ENCODE data around the gene SMOC2. TPM values are rescaled to one million over a fixed set of nuclear protein-coding genes. Genes with fewer than 3 reads are reported as not detected.
"Not testable (repeated sequence)": the region's sequence is repeated elsewhere in the genome, so short reads cannot be mapped to it uniquely, and the experiment has no call there.

Gene SMOC2
- polyA plus RNA-seq, 1 donor from 2014 or later: 0.50 TPM

- H2AFZ ChIP-seq (ENCODE audit: low read depth, low read length): no peak overlapping the region
- H3K36me3 ChIP-seq (ENCODE audit: insufficient read depth, low read length): no peaks in the 10 kb centered on the region
- no peak overlapping the region for H3K9ac ChIP-seq (ENCODE audit: low read length)
- H3K9me3 ChIP-seq (ENCODE audit: low read length): no peaks in the 10 kb centered on the region
- no peak overlapping the region for H3K27ac ChIP-seq (ENCODE audit: low read length)
- H3K9me2 ChIP-seq (ENCODE audit: insufficient read depth, low read length): no peaks in the 10 kb centered on the region
- TF ChIP-seq, protein P1, sequence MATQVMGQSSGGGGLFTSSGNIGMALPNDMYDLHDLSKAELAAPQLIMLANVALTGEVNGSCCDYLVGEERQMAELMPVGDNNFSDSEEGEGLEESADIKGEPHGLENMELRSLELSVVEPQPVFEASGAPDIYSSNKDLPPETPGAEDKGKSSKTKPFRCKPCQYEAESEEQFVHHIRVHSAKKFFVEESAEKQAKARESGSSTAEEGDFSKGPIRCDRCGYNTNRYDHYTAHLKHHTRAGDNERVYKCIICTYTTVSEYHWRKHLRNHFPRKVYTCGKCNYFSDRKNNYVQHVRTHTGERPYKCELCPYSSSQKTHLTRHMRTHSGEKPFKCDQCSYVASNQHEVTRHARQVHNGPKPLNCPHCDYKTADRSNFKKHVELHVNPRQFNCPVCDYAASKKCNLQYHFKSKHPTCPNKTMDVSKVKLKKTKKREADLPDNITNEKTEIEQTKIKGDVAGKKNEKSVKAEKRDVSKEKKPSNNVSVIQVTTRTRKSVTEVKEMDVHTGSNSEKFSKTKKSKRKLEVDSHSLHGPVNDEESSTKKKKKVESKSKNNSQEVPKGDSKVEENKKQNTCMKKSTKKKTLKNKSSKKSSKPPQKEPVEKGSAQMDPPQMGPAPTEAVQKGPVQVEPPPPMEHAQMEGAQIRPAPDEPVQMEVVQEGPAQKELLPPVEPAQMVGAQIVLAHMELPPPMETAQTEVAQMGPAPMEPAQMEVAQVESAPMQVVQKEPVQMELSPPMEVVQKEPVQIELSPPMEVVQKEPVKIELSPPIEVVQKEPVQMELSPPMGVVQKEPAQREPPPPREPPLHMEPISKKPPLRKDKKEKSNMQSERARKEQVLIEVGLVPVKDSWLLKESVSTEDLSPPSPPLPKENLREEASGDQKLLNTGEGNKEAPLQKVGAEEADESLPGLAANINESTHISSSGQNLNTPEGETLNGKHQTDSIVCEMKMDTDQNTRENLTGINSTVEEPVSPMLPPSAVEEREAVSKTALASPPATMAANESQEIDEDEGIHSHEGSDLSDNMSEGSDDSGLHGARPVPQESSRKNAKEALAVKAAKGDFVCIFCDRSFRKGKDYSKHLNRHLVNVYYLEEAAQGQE (IDR thresholded peaks at IDR 0.05; ENCODE audit: borderline replicate concordance): no peak
- no peak for TF ChIP-seq SMC3 (conservative IDR thresholded peaks at IDR 0.05; ENCODE audit: poor library complexity)
- no peak for TF ChIP-seq CTCF (IDR thresholded peaks at IDR 0.05; ENCODE audit: poor library complexity, severe bottlenecking)
- H4K20me1 ChIP-seq (ENCODE audit: insufficient read depth): no peaks in the 10 kb centered on the region
- H3K27me3 ChIP-seq (ENCODE audit: insufficient read depth, low read depth, low read length): no peaks in the 10 kb centered on the region
- H3K4me3 ChIP-seq (ENCODE audit: low read length): no peak overlapping the region
- no peaks in the 10 kb centered on the region for H3K79me2 ChIP-seq (replicated peaks; ENCODE audit: insufficient read depth, low read length)
- no peaks in the 10 kb centered on the region for H3F3A ChIP-seq (ENCODE audit: insufficient read depth, low read length, poor library complexity, severe bottlenecking)
- no peak overlapping the region for H3K4me2 ChIP-seq (ENCODE audit: low read length)
These were observed 129.2 kb downstream of the SMOC2 start for GRCh38 chr6:168570211-168570610.

DNA sequence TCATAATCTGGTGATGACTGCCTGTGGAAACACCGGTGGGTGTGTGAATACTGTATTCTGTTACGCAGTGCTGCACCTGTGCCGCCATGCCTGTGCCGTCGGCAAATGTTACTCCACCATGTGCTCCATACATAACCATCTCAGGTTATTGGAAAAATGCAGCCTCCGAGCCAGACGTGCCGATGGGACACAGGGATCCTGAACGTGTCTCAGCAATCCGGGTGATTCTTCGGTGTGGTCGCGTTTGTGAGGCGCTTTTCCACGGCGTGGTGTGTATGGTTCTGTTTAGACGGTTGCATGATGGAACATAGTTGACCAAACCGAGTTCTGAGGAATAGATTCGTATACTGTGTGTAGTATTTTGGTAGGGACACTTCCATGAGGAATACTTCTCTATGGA, 130.3 kb downstream of the SMOC2 start:
- no peaks in the 10 kb centered on the region for H3F3A ChIP-seq (ENCODE audit: insufficient read depth, low read length, poor library complexity, severe bottlenecking)
- H3K4me3 ChIP-seq (ENCODE audit: low read length): no peak overlapping the region
- TF ChIP-seq, protein P1 (IDR thresholded peaks at IDR 0.05; ENCODE audit: borderline replicate concordance): no peak
- TF ChIP-seq SMC3 (conservative IDR thresholded peaks at IDR 0.05; ENCODE audit: poor library complexity): no peak
- no peaks in the 10 kb centered on the region for H3K9me2 ChIP-seq (ENCODE audit: insufficient read depth, low read length)
- H3K9me3 ChIP-seq (ENCODE audit: low read length): no peaks in the 10 kb centered on the region
- no peak overlapping the region for H3K4me2 ChIP-seq (ENCODE audit: low read length)
- no peaks in the 10 kb centered on the region for H3K79me2 ChIP-seq (replicated peaks; ENCODE audit: insufficient read depth, low read length)
- no peaks in the 10 kb centered on the region for H3K36me3 ChIP-seq (ENCODE audit: insufficient read depth, low read length)
- no peak overlapping the region for H3K9ac ChIP-seq (ENCODE audit: low read length)
- H3K27ac ChIP-seq (ENCODE audit: low read length): no peak overlapping the region
- no peak overlapping the region for H2AFZ ChIP-seq (ENCODE audit: low read depth, low read length)
- H3K27me3 ChIP-seq (ENCODE audit: insufficient read depth, low read depth, low read length): no peaks in the 10 kb centered on the region
- no peaks in the 10 kb centered on the region for H4K20me1 ChIP-seq (ENCODE audit: insufficient read depth)

- not testable (repeated sequence) for H2AFZ ChIP-seq (ENCODE audit: low read depth, low read length); H3K36me3 ChIP-seq (ENCODE audit: insufficient read depth, low read length)
These were observed 132.4 kb downstream of the SMOC2 start for GRCh38 chr6:168573276-168573835.

More at GRCh38 chr6:168573276-168573835, 132.4 kb downstream of the SMOC2 start:
- not testable (repeated sequence) for H3K4me3 ChIP-seq (ENCODE audit: low read length); H3K9me3 ChIP-seq (ENCODE audit: low read length); H3K9ac ChIP-seq (ENCODE audit: low read length); H4K20me1 ChIP-seq (ENCODE audit: insufficient read depth); H3K9me2 ChIP-seq (ENCODE audit: insufficient read depth, low read length); H3F3A ChIP-seq (ENCODE audit: insufficient read depth, low read length, poor library complexity, severe bottlenecking); H3K27ac ChIP-seq (ENCODE audit: low read length); H3K4me2 ChIP-seq (ENCODE audit: low read length); H3K79me2 ChIP-seq (replicated peaks; ENCODE audit: insufficient read depth, low read length); H3K27me3 ChIP-seq (ENCODE audit: insufficient read depth, low read depth, low read length)
